Neuronal stem cell (in vitro differentiated cells): ENCODE results near the gene PPFIBP1.
A peak's percentile ranks its signal among the peaks of the same experiment; 100 is the strongest.

ENCODE experiments used
- DNase-seq: peaks from one replicate; pipeline ENCODE4 v3.0.0-alpha.2; 2013; ENCODE audit warnings: low spot score
- H2AFZ ChIP-seq: one replicate; pipeline ENCODE4 v1.6.1; 2013; ENCODE audit warnings: mild to moderate bottlenecking, low read length, inconsistent platforms
- H2AK5ac ChIP-seq: 2 replicates; pipeline ENCODE4 v1.6.1; 2013; ENCODE audit warnings: low read depth, mild to moderate bottlenecking, inconsistent platforms, low read length, moderate library complexity, mixed read lengths
- H2BK120ac ChIP-seq: 2 replicates; pipeline ENCODE4 v1.6.1; 2013; ENCODE audit warnings: low read depth, mild to moderate bottlenecking, inconsistent platforms, low read length, moderate library complexity, mixed read lengths
- H2BK12ac ChIP-seq: one replicate; pipeline ENCODE4 v1.6.1; 2013; ENCODE audit warnings: low read length, inconsistent platforms
- H2BK15ac ChIP-seq: 2 replicates; pipeline ENCODE4 v1.6.1; 2013; ENCODE audit warnings: mild to moderate bottlenecking, low read length, inconsistent platforms, mixed read lengths
- H2BK5ac ChIP-seq: one replicate; pipeline ENCODE4 v1.6.1; 2013; ENCODE audit warnings: inconsistent platforms, mild to moderate bottlenecking, low read length, moderate library complexity
- H3K14ac ChIP-seq: one replicate; pipeline ENCODE4 v1.6.1; 2013; ENCODE audit warnings: low read length, inconsistent platforms
- H3K18ac ChIP-seq: 2 replicates; pipeline ENCODE4 v1.6.1; 2013; ENCODE audit warnings: low read length, inconsistent platforms
- H3K23ac ChIP-seq: 2 replicates; pipeline ENCODE4 v1.6.1; 2013; ENCODE audit warnings: low read depth, mild to moderate bottlenecking, mixed read lengths, low read length, inconsistent platforms; ENCODE audit not compliant: poor library complexity
- H3K27ac ChIP-seq: replicated peaks from 3 replicates; pipeline ENCODE4 v1.5.1; 2013; ENCODE audit warnings: low read length, inconsistent platforms
- H3K27me3 ChIP-seq, 3 experiments: 2 replicates each; pipeline ENCODE4 v1.6.1; 2013; ENCODE audit warnings: low read length in 3 of 3, mild to moderate bottlenecking in 2 of 3, inconsistent platforms in 1 of 3, low read depth in 1 of 3, mixed read lengths in 1 of 3, moderate library complexity in 1 of 3; ENCODE audit not compliant: control insufficient read depth in 3 of 3, insufficient read depth in 3 of 3
- H3K36me3 ChIP-seq, 2 donors: replicated peaks in 1 of 2; 2 replicates each; pipeline ENCODE4 v1.6.1; 2013; ENCODE audit warnings: low read length in 2 of 2; ENCODE audit not compliant: control insufficient read depth in 2 of 2, insufficient read depth in 2 of 2
- H3K4ac ChIP-seq: 2 replicates; pipeline ENCODE4 v1.6.1; 2013; ENCODE audit warnings: inconsistent platforms, mild to moderate bottlenecking, low read length, moderate library complexity
- H3K4me1 ChIP-seq, 2 donors: 1 replicate in 1 of 2; 2 replicates in 1 of 2; pipeline ENCODE4 v1.6.1; 2013; ENCODE audit warnings: low read length in 2 of 2, low read depth in 1 of 2; ENCODE audit not compliant: control insufficient read depth in 2 of 2, insufficient read depth in 1 of 2
- H3K4me2 ChIP-seq: one replicate; pipeline ENCODE4 v1.6.1; 2013; ENCODE audit warnings: mild to moderate bottlenecking, low read length, inconsistent platforms; ENCODE audit not compliant: insufficient read depth, poor library complexity, severe bottlenecking
- H3K4me3 ChIP-seq, 2 donors: 2 replicates each; pipeline ENCODE4 v1.5.1; 2013; ENCODE audit warnings: low read length in 2 of 2, mild to moderate bottlenecking in 2 of 2, inconsistent platforms in 1 of 2, moderate library complexity in 1 of 2
- H3K79me1 ChIP-seq: one replicate; pipeline ENCODE4 v1.6.1; 2013; ENCODE audit warnings: low read depth, mild to moderate bottlenecking, inconsistent platforms, low read length, moderate library complexity
- H3K9ac ChIP-seq: one replicate; pipeline ENCODE4 v1.6.1; 2013; ENCODE audit warnings: mild to moderate bottlenecking, low read depth, low read length, inconsistent platforms; ENCODE audit not compliant: poor library complexity
- H3K9me3 ChIP-seq, 2 donors: replicated peaks in 1 of 2; 2 replicates each; pipeline versions ENCODE3 to v1.6.1; 2013; ENCODE audit warnings: low read length in 2 of 2, mild to moderate bottlenecking in 2 of 2, inconsistent platforms in 1 of 2, low read depth in 1 of 2, mixed read lengths in 1 of 2, moderate library complexity in 1 of 2; ENCODE audit not compliant: control insufficient read depth in 2 of 2, insufficient read depth in 1 of 2
- H4K8ac ChIP-seq: one replicate; pipeline ENCODE4 v1.6.1; 2013; ENCODE audit warnings: low read depth, mild to moderate bottlenecking, inconsistent platforms, low read length, moderate library complexity
- H4K91ac ChIP-seq: one replicate; pipeline ENCODE4 v1.6.1; 2013; ENCODE audit warnings: low read length, low read depth, mild to moderate bottlenecking, inconsistent platforms; ENCODE audit not compliant: poor library complexity
- WGBS, 2 donors: extraction: QIAGEN DNeasy Blood & Tissue Kit; methylation state at CpG; one replicate each; pipeline ENCODE4 v1.1.7; 2013; ENCODE audit warnings: missing lambda C conversion rate in 2 of 2, mixed read lengths in 1 of 2; ENCODE audit not compliant: insufficient read length in 2 of 2, insufficient replicate concordance in 1 of 2; ENCODE audit errors: extremely low coverage in 2 of 2; 5-methylcytosine and 5-hydroxymethylcytosine counted together

PPFIBP1 gene

GRCh38 chr12:27521981-27522380 lies 2.0 kb upstream of the PPFIBP1 start:
- Histone ChIP-seq H3K36me3 (no peaks in the 10 kb centered on the region), H3K4me1 (peaks cover 5 to 12% of the 10 kb centered on the region in 2 donors), H2BK5ac (no peak overlapping the region), H3K27me3 (no peaks in the 10 kb centered on the region), H3K27ac (no peak overlapping the region), H2BK120ac (no peak overlapping the region), H3K18ac (no peak overlapping the region), H3K4ac (no peak overlapping the region), H3K14ac (no peak overlapping the region), H4K8ac (no peak overlapping the region), H3K79me1 (no peaks in the 10 kb centered on the region), H2AK5ac (no peak overlapping the region), H2AFZ (no peak overlapping the region), H3K9ac (no peak overlapping the region), H3K4me2 (no peak overlapping the region), H2BK12ac (no peak overlapping the region), H3K4me3 (no peak overlapping the region), H2BK15ac (no peak overlapping the region), H3K23ac (no peak overlapping the region), H4K91ac (no peak overlapping the region), H3K9me3 (no peaks in the 10 kb centered on the region)
- no CpG with 5 or more reads among the region's 4 CpGs for WGBS, 2 donors
- no peak for DNase-seq

DNA sequence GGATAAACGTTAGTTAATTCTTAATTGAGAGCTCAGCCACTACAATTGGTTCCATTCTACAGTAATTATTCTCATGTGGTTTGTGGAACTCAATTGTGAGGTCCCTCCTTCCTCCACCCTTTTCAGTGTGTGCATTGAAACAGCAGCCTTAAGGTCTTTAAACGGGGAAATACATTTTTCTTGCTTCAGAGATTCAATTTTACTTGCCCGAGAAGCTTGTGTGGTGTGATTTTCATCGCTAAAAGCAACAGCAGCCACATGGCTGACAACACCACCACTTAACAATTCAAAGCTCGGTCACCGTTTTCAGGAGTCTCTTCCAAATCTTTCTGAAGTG lies 733 bp upstream of the PPFIBP1 start:
- no peak overlapping the region for H3K4ac ChIP-seq
- H3K4me1 ChIP-seq = peaks cover 5 to 12% of the 10 kb centered on the region in 2 donors
- no CpG with 5 or more reads among the region's 6 CpGs for WGBS, 2 donors
- DNase-seq = no peak
- no peaks in the 10 kb centered on the region for H3K79me1 ChIP-seq
- H3K18ac ChIP-seq = peak overlapping the region; percentile 82
- no peak overlapping the region for H4K8ac ChIP-seq
- H2BK12ac ChIP-seq = no peak overlapping the region
- no peak overlapping the region for H2BK120ac ChIP-seq
- no peak overlapping the region for H4K91ac ChIP-seq
- H3K27ac ChIP-seq = peak overlapping the region; percentile 88
- no peak overlapping the region for H2BK5ac ChIP-seq
- no peak overlapping the region for H2BK15ac ChIP-seq
- peak overlapping the region; percentile 98 for H2AFZ ChIP-seq
- peak overlapping the region; percentile 81 to 87 for H3K4me3 ChIP-seq
- no peak overlapping the region for H3K23ac ChIP-seq
- H3K27me3 ChIP-seq = no peaks in the 10 kb centered on the region
- H2AK5ac ChIP-seq = no peak overlapping the region
- H3K4me2 ChIP-seq = peak overlapping the region; percentile 75
- no peak overlapping the region for H3K14ac ChIP-seq
- no peaks in the 10 kb centered on the region for H3K9me3 ChIP-seq
- no peak overlapping the region for H3K9ac ChIP-seq
- H3K36me3 ChIP-seq = no peaks in the 10 kb centered on the region

DNA sequence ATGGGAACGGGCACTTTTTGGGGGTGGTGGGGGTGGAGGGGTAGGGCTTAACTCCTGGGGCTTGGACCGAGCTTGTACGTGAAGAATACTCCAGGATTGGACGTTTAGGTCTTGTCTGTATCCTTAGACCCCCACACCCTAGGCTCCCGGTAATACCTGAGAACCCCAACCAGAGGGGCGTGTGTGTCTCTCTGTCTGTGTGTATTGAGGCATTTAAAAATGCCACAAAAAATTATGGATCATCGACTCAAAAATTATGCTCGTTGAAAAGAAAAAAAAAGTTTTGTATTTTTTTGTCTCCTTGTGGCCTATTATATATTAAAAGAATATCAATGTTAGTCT lies 459 bp downstream of the PPFIBP1 start:
- Histone ChIP-seq H4K91ac (no peak overlapping the region), H3K9ac (peak overlapping the region; percentile 83), H3K79me1 (no peaks in the 10 kb centered on the region), H3K36me3 (no peaks in the 10 kb centered on the region), H3K4me3 (peak overlapping the region; percentile 87 to 96), H3K9me3 (no peaks in the 10 kb centered on the region), H3K27ac (peak overlapping the region; percentile 84), H3K4me1 (peaks cover 5 to 12% of the 10 kb centered on the region in 2 donors), H3K14ac (no peak overlapping the region), H4K8ac (no peak overlapping the region), H2BK120ac (no peak overlapping the region), H3K18ac (no peak overlapping the region), H3K4me2 (peak overlapping the region; percentile 44), H2AFZ (peak overlapping the region; percentile 98), H2AK5ac (no peak overlapping the region), H2BK5ac (peak overlapping the region; percentile 83), H3K27me3 (no peaks in the 10 kb centered on the region), H2BK12ac (no peak overlapping the region), H3K23ac (no peak overlapping the region), H2BK15ac (no peak overlapping the region), H3K4ac (no peak overlapping the region)
- no CpG with 5 or more reads among the region's 8 CpGs for WGBS, 2 donors
- DNase-seq = no peak

DNA sequence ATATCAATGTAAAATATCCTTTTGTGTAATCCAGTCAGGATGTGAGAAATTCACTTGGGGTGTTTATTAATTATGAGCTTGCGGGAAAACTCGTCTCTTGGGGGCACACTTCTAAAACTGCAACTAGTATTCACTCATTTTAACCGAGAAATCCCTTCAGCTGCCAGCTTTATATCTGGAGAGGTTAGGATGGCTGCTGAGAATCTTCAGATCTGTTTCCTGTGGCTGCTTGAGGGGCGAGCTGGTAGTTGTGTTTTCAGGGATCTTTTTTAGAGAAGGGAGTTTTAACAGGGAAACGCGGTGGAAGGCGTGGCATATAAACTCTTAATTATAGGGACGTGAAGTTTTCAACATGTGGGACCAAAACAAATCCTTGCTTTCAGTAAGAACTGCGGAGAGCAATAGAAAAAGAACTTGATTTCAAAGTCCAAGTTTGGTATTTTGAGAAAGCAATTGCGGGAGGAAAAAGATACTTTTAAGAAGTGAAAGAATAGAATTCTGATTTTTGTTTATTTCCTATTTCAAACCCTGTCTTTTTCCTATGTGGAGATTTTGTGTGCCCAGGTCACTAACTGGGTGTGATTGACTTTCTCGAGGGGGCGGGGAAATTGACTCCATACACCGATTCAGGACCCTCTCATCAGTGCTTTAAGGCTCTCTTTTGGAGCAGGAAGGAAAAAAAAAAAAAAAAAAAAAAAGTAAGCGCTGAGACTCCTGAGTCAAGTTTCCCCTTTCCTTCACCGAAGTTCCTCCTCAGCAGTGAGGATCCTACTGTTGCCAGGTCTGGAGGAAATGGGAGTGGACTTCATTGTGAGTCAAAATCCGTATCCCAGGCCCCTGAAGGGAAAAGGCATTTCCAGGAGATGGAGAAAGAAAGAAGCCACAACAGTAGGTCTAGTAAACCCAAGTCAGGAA lies 1.1 kb downstream of the PPFIBP1 start:
- Histone ChIP-seq H2BK120ac (no peak overlapping the region), H4K8ac (no peak overlapping the region), H3K27ac (no peak overlapping the region), H3K9me3 (no peaks in the 10 kb centered on the region), H3K18ac (no peak overlapping the region), H3K9ac (no peak overlapping the region), H3K23ac (no peak overlapping the region), H3K36me3 (no peaks in the 10 kb centered on the region), H2AFZ (peak overlapping the region; percentile 65), H3K4ac (no peak overlapping the region), H2BK12ac (no peak overlapping the region), H3K4me3 (peak overlapping the region; percentile 73 to 87), H3K27me3 (no peaks in the 10 kb centered on the region), H3K79me1 (no peaks in the 10 kb centered on the region), H3K4me2 (peak overlapping the region; percentile 51), H4K91ac (no peak overlapping the region), H2BK15ac (no peak overlapping the region), H3K14ac (no peak overlapping the region), H2AK5ac (no peak overlapping the region), H3K4me1 (peaks cover 5 to 12% of the 10 kb centered on the region in 2 donors), H2BK5ac (no peak overlapping the region)
- WGBS, 2 donors = no CpG with 5 or more reads among the region's 16 CpGs
- DNase-seq = no peak
